Activated naive CD4-positive, alpha-beta T cell treated with anti-CD3 and anti-CD28 coated beads, Interleukin-2, amount 50 U/mL, for 24 hours (primary cell): ENCODE measurements around the gene GLB1L.
"Not testable (repeated sequence)": the region's sequence is repeated elsewhere in the genome, so short reads cannot be mapped to it uniquely, and the experiment has no call there.

Experiments
- H3K27ac Mint-ChIP-seq: one replicate; pipeline ENCODE4 v1.8.0; 2021; ENCODE audit warnings: mild to moderate bottlenecking, mixed read lengths
- H3K27me3 Mint-ChIP-seq: one replicate; pipeline ENCODE4 v1.8.0; 2021; ENCODE audit warnings: mixed read lengths
- H3K36me3 Mint-ChIP-seq: one replicate; pipeline ENCODE4 v1.8.0; 2021; ENCODE audit warnings: mixed read lengths
- H3K4me1 Mint-ChIP-seq: one replicate; pipeline ENCODE4 v1.8.0; 2021; ENCODE audit warnings: mixed read lengths
- H3K4me3 Mint-ChIP-seq: one replicate; pipeline ENCODE4 v1.8.0; 2021; ENCODE audit warnings: mild to moderate bottlenecking, mixed read lengths
- H3K9me3 Mint-ChIP-seq: one replicate; pipeline ENCODE4 v1.8.0; 2021; ENCODE audit warnings: mixed read lengths

The GLB1L gene

DNA sequence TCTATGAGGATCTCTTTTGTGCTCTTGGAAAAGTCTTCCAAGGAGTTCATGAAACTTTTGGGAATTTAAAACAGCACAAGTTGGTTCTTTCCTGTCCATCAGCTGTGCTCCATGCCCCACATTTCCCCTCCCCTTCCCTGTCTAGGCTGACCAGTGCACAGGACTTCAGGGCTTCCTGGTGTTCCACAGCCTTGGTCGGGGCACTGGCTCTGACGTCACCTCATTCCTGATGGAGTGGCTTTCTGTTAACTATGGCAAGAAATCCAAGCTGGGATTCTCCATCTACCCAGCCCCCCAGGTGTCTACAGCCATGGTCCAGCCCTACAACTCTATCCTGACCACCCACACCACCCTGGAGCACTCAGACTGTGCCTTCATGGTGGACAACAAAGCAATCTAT is 25.8 kb upstream of the GLB1L start:
- H3K9me3 Mint-ChIP-seq, result no peaks in the 10 kb centered on the region
- H3K4me1 Mint-ChIP-seq, result no peaks in the 10 kb centered on the region
- no peaks in the 10 kb centered on the region for H3K27me3 Mint-ChIP-seq
- H3K27ac Mint-ChIP-seq, result no peak overlapping the region
- H3K36me3 Mint-ChIP-seq, result no peaks in the 10 kb centered on the region
- no peak overlapping the region for H3K4me3 Mint-ChIP-seq

DNA sequence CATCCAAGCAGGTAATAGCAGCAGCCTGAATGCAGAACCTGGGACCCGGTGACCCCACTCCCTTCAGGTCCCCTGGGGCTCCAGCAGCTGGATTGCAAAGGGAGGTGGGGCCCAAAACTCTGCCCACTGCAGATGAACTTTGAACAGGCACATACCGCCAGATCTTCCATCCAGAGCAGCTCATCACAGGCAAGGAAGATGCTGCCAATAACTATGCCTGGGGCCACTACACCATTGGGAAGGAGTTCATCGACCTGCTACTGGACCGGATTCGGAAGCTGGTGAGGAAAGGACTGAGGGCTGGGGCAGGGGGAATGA is 24.8 kb upstream of the GLB1L start:
- Mint-ChIP-seq H3K4me1 (no peaks in the 10 kb centered on the region), H3K4me3 (no peak overlapping the region), H3K27me3 (no peaks in the 10 kb centered on the region), H3K36me3 (no peaks in the 10 kb centered on the region), H3K27ac (no peak overlapping the region), H3K9me3 (no peaks in the 10 kb centered on the region)

DNA sequence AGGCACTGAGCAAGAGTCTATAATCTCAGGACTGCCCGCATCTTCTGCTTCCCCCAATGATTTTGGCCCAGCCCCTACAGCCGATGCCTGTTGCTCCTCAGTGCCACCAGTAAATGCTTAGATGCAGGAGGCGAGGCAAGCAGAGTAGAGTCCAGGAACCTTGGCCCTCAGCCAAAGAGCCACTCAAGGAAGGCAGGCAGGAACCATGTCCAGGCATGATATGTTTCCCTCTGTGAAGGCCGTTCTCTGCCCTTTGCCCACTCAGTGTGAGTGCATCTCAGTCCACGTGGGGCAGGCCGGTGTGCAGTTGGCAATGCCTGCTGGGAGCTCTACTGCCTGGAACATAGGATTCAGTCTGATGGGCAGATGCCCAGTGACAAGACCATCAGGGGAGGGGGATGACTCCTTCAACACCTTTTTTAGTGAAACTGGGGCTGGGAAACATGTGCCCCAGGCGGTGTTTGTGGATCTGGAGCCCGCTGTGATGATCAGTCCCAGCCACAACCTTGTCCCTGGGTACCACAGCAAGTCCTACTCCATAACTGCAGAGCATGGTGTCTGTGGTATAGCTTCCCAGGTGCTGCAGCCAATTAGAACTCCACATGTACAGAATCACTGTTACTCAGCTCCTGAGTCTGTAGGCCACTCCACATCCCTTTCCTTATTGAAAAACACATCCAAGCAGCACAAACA is 24.3 kb upstream of the GLB1L start:
- Mint-ChIP-seq H3K4me1 (no peaks in the 10 kb centered on the region), H3K4me3 (no peak overlapping the region), H3K9me3 (no peaks in the 10 kb centered on the region), H3K36me3 (no peaks in the 10 kb centered on the region), H3K27ac (no peak overlapping the region), H3K27me3 (no peaks in the 10 kb centered on the region)

DNA sequence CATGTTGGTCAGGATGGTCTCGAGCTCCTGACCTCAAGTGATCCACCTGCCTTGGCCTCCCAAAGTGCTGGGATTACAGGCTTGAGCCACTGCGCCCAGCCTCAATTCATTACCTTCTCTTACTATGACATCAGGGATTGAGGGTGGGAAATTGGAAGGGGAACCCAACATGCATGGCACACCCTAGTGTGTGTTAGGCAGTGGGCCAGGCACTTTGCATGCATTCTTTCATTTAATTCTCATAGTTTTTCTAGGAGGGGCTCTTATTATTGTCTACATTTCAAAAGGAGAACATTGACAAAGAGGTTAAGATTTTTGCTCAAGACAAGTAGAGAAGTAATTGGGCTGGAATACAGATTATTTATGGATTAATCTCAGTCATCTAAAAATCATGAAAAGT is 23.1 kb upstream of the GLB1L start:
- no peak overlapping the region for H3K4me3 Mint-ChIP-seq
- H3K9me3 Mint-ChIP-seq, result no peaks in the 10 kb centered on the region
- no peak overlapping the region for H3K27ac Mint-ChIP-seq
- H3K27me3 Mint-ChIP-seq, result no peaks in the 10 kb centered on the region
- no peaks in the 10 kb centered on the region for H3K36me3 Mint-ChIP-seq
- H3K4me1 Mint-ChIP-seq, result no peaks in the 10 kb centered on the region

DNA sequence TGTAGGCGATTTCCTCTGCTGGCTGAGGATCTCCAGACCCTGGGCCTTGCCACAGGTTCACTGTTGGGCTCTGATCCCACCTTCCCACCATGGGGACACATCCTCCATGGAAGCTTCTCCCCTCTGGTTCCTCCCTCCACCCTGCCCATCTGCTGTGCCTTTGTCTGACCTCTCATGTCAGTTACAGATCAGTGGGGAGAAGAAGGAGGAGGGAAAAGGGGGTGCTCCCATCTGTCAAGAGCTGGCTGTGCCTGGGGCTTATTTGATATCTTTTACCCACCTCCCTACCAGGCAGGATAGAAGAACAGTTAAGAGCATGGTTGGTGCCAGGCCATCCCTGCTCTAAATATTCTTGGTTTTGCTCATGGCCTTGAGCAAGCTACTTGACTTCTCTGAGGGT is 21.6 kb upstream of the GLB1L start:
- H3K27ac Mint-ChIP-seq, result no peak overlapping the region
- H3K27me3 Mint-ChIP-seq, result no peaks in the 10 kb centered on the region
- no peak overlapping the region for H3K4me3 Mint-ChIP-seq
- H3K9me3 Mint-ChIP-seq, result no peaks in the 10 kb centered on the region
- no peaks in the 10 kb centered on the region for H3K4me1 Mint-ChIP-seq
- no peaks in the 10 kb centered on the region for H3K36me3 Mint-ChIP-seq

DNA sequence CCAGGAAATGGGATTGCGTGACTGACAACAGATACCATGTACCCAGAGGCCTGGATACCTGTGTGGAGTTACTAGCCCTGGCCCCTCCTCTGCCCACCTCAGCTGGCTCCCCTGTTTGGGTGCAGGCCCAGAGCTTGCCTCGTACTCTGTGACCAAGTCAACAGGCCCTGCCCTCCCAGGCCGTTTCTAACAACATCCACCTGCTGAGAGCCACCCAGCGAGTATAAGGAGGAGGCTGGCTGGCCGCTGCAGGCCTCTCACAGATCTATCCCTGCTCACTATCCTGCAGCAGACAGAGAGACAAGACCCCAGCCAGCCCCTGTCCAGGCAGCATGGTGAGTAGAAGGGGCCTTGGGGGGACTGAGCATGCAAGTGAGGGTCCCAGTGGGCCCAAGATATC is 21.0 kb upstream of the GLB1L start:
- Mint-ChIP-seq H3K36me3 (no peaks in the 10 kb centered on the region), H3K27me3 (no peaks in the 10 kb centered on the region), H3K27ac (no peak overlapping the region), H3K4me1 (no peaks in the 10 kb centered on the region), H3K4me3 (no peak overlapping the region), H3K9me3 (no peaks in the 10 kb centered on the region)

DNA sequence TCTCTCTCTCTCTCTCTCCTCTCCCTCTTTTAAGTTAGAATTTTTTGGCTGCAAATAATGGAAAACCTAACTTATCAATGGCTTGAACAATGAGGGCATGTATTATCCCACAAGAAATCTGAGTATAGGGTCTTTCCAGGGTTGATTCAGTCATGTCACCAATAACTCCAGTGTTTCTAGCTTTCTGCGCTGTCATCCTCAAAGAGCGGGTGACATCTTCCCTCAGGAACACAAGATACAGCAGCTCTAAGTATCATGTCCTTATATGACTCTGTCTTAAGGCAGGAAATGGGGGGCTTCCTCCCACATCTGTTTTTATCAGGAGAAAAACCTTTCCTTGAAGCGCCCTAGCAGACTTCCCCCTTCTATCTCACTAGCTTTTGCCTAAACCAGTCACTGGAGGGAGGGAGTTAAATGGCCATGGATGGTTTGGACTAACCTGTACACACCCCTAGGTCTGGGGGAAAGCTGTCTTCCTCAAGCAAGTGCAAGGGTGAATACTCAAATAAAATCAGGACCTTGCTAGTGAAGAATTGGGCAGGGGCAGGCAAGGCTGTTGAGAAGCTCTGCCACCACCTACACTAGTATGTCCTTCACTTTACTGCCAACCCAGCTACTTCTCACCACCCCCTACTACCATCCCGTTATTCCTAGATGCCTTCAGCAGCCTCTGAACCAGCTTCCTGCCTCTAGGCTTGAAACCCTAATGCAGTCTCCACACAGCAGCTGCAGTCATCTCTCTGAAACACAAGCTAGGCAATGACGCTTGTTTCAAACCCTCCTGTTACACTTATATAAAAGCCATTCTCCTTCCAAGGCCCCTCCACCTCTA is 16.0 kb upstream of the GLB1L start:
- Mint-ChIP-seq H3K36me3 (no peaks in the 10 kb centered on the region), H3K9me3 (no peaks in the 10 kb centered on the region), H3K4me1 (peaks cover under 1% of the 10 kb centered on the region), H3K27ac (peak overlapping the region; percentile 41), H3K27me3 (no peaks in the 10 kb centered on the region), H3K4me3 (no peak overlapping the region)

DNA sequence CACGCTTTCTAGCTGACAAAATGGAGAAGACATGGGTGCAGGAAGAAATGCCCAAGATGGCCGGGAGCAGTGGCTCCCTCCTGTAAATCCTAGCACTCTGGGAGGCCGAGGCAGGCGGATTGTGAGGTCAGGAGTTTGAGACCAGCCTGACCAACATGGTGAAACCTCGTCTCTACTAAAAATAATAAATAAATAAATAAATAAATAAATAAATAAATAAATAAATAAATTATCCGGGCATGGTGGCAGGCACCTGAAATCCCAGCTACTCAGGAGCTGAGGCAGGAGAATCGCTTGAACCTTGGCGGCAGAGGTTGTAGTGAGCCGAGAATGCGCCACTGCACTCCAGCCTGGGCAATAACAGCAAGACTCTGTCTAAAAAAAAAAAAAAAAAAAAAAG is 13.7 kb upstream of the GLB1L start:
- H3K9me3 Mint-ChIP-seq, H3K27ac Mint-ChIP-seq, H3K4me3 Mint-ChIP-seq, H3K36me3 Mint-ChIP-seq, H3K4me1 Mint-ChIP-seq, H3K27me3 Mint-ChIP-seq: not testable (repeated sequence)

DNA sequence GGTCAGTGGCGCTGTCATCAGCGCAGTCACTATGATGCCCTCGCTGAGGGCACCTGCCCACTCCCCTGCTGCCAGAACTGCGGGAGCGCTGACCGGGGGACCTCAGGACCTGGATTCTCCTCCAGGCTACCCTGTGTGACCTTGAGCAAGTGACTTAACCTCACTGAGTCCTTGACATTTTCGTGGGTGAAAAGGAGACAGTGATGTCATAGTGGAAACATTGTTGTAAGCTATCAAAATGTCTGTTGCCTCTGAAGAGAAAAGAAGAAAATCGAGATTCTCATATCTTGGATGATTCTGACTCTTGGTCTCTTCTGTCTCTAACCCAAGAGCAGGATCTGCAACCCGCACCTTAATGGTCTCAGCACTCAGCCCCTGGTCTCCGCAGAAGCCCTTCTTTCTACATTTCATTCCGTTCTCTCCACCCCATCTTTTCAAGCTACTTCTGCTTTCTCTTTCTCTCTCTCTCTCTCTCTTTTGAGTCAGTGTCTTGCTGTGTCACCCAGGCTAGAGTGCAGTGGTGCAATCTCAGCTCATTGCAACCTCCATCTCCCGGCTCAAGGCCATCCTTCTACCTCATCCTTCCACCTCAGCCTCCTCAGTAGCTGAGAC is 9.5 kb upstream of the GLB1L start:
- H3K4me3 Mint-ChIP-seq, result peak overlapping the region; percentile 87
- H3K9me3 Mint-ChIP-seq, result no peaks in the 10 kb centered on the region
- H3K36me3 Mint-ChIP-seq, result peaks cover 13% of the 10 kb centered on the region
- peak overlapping the region; percentile 97 for H3K27ac Mint-ChIP-seq
- H3K4me1 Mint-ChIP-seq, result peaks cover 40% of the 10 kb centered on the region
- H3K27me3 Mint-ChIP-seq, result no peaks in the 10 kb centered on the region

DNA sequence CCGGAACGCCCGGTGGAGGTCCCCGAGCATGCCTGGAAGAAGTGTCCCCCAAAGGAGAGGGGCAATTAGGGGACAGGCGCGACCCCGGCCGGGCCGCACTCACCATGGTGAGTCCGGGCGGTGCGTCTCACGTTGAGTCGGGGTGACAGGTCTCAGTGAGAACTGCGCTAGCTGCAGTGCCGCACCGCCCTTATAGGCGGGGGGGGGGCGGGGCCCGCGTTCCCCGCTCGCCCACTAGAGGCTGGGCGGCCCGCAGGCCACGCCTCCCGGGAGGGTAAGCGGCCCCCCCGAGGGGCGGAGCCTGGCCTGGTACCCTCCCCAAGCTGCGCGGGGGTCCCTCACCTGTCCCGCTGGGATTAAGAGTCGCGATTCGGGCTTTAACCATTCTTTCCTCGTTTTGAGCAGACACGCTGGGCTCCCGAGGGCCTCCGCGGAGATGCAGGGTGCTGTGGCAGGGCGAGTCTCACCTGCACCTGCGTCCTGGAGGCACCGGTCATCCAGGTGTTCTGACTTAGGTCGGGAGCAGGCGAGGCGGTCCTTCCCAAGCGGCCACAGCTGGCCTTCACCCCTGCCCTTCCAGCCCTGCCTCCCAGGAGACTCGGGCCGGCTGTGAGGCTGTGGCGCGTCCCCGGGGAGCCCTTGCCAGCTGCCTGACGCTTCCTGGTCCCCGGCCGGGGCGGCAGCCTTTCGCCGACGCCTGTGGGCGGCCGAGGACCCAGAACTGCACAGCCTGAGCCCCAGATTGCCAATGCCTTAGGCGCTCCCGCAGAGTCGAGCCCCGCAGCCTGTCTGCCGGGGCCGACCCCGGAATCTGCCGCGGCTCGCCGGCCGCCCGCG is 8.7 kb upstream of the GLB1L start, which contains the start of gene TUBA4A:
Gene TUBA4A, minus strand, starts transcription at position 166 of the 837 bp plus-strand sequence. Its CDS starts 60 bp downstream, at position 106.
- Mint-ChIP-seq H3K36me3 (peaks cover 16% of the 10 kb centered on the region), H3K27ac (peak within 1 kb of the TSS; percentile 97), H3K9me3 (no peaks in the 10 kb centered on the region), H3K27me3 (no peaks in the 10 kb centered on the region), H3K4me3 (peak within 1 kb of the TSS; percentile 87), H3K4me1 (peaks cover 47% of the 10 kb centered on the region)

DNA sequence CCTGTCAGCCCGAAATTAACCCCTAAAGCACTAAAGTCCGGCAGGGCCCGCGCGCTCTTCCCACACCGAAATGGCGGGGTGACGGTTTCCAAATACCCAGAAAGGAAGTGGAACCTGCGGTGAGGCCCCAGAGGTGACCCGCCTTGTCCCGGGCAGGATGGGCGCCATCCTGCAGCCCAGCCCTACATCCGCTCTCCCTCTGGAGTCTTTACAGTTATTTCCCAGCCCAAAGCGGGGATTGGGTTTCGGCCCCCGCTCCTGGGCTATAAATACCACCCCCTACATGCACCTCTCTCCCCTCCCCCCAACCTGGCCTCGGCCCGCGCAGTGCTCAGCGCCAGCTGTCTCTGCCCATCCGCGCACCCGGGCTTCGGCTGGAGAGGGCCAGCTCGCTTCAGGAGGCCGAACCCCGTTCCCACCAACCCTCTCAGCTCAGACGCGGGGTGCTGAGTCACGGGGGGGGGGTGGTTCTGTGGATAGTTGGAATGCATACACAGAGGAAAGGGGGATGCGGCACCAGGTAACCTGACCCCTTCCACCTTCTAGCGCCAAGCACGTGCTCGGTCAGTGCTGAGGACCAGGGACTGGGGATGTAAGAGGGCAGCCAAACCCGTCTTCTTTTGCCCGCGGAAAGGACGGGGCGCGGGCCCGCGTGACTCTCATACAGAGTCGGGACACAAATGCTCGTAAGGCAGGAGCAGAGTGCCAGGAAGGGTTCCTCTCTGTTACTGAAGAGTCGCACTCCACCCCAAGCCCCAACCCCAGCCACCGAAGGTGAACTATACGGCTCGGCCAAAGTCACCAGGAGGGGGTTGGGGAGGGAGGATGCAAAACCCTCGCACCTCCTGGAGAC is 7.9 kb upstream of the GLB1L start, which contains the start of gene TUBA4B:
Gene TUBA4B, plus strand, starts transcription at position 344 of the 853 bp plus-strand sequence. Its CDS starts 165 bp downstream, at position 509.
- Mint-ChIP-seq H3K27ac (peak within 1 kb of the TSS; percentile 96), H3K36me3 (peaks cover 16% of the 10 kb centered on the region), H3K4me3 (peak within 1 kb of the TSS; percentile 87), H3K27me3 (no peaks in the 10 kb centered on the region), H3K4me1 (peaks cover 56% of the 10 kb centered on the region), H3K9me3 (no peaks in the 10 kb centered on the region)

DNA sequence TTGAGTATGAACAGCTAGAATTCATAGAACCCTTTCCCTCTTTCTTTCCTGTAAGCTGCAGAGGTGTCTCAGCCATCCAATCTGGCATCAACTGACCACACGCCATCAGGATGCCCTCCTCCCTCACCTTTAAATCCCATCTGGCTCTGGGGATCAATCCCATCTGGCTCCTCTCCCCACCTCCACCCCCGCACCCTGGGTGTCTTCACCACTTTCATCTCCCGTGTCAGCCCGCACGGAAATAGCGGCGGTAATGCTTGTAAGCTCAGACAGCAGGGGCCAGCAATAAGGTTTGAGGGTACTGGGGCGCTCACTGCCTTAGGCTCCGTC is 7.3 kb upstream of the GLB1L start:
- H3K36me3 Mint-ChIP-seq, result peaks cover 16% of the 10 kb centered on the region
- peak overlapping the region; percentile 96 for H3K27ac Mint-ChIP-seq
- H3K9me3 Mint-ChIP-seq, result no peaks in the 10 kb centered on the region
- H3K4me3 Mint-ChIP-seq, result peak overlapping the region; percentile 87
- H3K4me1 Mint-ChIP-seq, result peaks cover 62% of the 10 kb centered on the region
- no peaks in the 10 kb centered on the region for H3K27me3 Mint-ChIP-seq

DNA sequence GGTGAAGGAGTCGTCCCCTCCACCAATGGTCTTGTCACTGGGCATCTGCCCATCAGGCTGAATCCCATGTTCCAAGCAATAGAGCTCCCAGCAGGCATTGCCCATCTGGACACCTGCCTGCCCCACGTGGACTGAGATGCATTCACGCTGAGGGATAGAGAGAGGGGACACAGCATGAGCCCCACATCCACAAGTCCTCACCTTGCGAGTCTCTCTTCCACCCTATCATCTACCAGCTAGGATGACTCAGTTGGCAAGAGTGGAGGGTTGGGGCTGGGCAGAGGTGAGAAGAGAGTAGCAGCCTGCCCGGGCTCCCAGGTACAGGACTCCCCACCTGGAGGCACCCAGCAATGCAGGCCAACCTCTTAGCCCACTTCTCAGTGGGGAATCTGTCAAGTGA is 6.8 kb upstream of the GLB1L start:
- peak overlapping the region; percentile 96 for H3K27ac Mint-ChIP-seq
- H3K4me1 Mint-ChIP-seq, result peaks cover 66% of the 10 kb centered on the region
- H3K9me3 Mint-ChIP-seq, result no peaks in the 10 kb centered on the region
- no peaks in the 10 kb centered on the region for H3K27me3 Mint-ChIP-seq
- H3K36me3 Mint-ChIP-seq, result peaks cover 16% of the 10 kb centered on the region
- H3K4me3 Mint-ChIP-seq, result peak overlapping the region; percentile 87

DNA sequence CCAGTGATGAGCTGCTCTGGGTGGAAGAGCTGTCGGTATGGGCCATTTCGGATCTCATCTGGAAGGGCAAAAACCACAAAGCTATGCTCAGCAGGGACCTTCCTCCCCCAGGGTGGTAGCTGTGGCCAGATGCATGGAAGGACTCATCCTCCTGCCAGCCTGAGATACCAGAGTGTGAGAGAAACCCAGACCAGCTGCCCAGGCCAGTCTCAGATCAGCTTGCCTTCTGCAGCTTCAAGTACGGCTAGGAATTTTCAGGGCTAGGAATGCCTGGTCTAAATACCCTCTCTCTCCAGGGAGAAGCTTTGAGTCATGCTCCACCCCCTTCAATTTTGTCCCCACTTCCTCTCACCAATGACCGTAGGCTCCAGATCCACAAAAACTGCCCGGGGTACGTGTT is 6.4 kb upstream of the GLB1L start:
- Mint-ChIP-seq H3K4me1 (peaks cover 70% of the 10 kb centered on the region), H3K36me3 (peaks cover 16% of the 10 kb centered on the region), H3K27me3 (no peaks in the 10 kb centered on the region), H3K27ac (peak overlapping the region; percentile 96), H3K9me3 (no peaks in the 10 kb centered on the region), H3K4me3 (peak overlapping the region; percentile 87)
